ENCODE measurements around the gene SUPT5H.

The SUPT5H gene

DNA sequence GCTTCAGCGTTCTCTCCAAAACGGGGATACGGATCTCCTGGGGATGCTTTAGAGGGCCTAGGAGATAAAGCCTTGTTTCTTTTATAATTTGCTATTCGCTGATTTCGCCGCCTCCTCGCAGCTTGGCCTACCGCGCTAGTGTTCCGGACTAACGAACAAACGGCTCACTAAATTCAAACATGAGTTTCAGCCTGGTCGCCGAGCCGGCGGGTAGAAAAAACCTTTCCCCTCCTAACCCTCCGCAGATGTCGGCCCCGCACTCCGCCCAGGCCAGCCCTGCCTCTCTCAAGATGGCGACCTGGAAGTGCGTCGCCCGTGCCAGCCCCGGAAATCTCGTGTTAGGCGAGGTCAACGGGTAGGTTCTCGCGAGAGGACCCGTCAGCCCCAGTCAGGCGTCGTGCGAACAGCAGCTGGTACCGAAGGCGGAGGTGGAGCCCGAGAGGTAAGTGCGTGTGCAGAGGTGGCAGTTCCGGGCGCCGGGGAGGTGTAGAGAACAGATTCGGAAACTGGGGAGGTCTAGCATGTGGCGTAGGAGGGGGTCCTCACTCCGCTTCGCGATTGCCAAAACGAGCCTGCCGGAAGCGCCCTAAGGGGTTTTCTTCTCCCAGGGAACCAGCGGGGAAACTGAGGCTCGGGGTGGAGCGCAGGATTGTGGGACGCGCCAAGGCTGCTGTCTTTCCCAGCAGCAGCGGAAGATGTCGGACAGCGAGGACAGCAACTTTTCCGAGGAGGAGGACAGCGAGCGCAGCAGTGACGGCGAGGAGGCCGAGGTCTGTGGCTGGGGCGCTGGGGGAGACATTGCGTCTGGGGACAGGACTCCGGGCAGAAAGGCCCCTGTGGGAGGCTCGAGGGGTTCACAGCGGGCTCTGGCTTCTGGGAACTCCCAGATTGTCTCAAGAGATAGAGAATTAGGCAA, at the start of gene SUPT5H:
TSS of gene SUPT5H (plus strand) at position 387 of the 916 bp plus-strand sequence. CDS start at position 696, 309 bp downstream.
- peak; percentile 97 to 99 for DNase-seq

DNA sequence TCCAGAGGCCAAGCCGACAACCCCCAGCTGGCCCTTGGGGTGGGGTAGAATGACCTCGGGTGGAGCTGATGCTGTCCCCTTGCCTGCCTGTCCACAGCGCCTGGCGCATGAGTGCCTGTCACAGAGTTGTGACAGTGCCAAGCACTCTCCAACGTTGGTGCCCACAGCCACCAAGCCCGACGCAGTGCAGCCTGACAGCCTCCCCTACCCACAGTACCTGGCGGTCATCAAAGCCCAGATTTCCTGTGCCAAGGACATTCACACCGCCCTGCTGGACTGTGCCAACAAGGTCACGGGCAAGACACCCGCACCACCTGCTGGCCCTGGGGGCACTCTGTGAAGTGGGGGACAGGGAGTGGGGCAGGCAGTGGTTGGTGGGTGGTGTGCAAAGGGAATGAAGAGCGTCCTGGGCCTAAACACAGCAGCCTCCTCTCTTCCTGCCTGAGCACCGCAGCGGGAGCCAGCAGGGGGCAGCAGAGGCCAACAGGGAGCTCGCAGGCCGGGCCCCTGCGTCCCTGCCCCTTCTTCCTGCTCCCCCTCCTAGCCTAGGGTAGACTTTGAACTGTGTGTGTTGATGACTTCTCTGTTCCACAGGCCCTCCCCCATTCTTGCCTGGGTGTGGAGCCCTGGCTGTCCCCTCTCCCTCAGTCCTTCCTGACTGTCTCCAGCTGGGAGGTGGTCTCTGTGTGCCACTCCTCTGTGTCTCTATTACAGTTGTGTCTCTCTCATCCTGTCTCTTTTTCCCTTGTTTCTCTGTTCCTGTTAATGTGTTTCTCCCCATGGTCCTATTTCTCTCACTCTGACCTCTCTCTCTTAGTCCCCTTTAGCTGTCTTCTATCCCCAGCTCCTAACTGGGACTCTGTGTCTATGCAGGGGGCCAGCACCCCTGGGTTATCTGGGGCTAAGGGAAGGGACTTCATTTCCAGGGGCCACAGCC, 47.8 kb upstream of the SUPT5H start:
- peak; percentile 63 to 65 for DNase-seq

DNA sequence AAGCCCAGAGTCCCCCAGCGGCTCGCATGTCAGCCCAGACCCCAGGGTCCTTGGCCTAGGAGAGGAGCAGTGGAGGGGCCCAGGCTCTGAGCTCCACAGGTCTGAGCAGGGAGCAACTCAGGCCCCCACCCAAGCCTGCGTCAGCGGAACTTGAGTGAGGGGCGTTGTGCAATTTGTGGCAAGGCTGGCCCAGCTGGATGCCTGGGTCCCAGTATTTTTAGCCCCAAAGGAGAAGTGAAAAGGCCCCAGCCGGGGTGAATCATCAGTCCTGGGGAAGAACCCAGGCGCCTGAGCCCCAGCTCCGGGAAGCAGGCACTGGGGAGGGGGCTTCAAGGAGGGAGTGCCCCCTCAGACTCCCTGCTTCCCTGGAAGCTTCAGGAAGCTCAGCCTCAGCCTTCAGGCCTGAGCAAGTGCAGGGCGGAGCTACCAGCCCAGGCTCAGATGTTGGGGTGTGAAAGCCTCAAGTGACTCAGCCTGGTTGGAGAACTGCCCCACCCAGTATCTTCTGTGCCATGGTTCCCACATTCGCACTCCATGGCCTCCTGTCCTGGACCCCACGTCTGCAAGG, 47.0 kb upstream of the SUPT5H start:
- no peak for DNase-seq

DNA sequence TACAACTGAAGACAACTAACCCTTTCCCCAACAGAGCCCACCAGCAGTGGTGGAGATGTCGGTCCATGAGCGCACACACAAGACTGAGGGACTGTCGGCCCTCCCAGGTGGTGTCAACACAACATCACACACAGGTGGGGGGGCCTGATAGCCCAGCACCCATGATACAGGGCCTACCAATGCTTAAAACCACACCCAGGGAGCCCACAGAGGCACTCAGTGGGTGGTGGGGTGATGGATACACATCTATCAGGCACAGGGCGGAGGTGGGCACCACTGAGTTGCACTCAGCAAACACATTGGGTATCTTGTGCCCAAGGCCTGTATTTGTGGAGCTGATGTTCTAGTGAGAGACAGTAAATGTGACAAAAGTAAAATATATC, 45.7 kb upstream of the SUPT5H start:
- no peak for DNase-seq

DNA sequence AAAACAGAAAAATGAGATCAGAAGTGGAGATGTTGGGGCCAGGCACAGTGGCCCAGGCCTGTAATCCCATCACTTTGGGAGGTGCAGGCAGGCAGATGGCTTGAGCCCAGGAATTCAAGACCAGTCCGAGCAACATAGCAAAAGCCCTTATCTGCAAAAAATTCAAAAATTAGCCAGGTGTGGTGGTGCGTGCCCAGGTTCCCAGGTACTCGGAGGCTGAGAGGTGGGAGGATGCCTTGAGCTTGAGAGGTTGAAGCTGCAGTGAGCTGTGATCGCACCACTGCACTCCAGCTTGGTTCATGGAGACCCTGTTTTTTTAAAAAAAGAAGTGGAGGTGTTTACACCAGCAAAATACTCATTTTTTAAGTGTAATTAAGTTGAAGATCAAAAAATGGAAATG, 45.3 kb upstream of the SUPT5H start:
- no peak for DNase-seq

DNA sequence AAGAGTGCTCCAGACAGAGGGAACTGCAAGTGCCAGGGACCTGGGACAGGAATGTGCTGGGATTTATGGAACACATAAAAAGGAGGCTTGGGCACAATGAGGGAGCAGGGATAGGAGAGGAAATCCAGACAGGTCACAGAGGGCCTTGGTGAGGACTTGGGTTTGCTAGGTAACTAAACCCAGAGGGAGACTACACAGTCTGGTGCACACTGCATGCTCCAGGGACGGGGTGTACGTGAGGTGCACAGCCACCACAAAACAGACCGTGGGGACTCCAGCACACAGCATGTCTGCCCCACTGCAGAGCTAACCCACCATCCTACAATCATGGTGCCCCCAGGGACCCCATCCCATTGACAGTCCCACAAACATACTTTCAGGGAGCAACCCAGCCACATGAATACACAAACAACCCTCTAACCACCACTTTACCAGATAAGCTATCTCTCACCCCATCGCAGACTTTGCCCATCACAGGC, 44.3 kb upstream of the SUPT5H start:
- DNase-seq = no peak

DNA sequence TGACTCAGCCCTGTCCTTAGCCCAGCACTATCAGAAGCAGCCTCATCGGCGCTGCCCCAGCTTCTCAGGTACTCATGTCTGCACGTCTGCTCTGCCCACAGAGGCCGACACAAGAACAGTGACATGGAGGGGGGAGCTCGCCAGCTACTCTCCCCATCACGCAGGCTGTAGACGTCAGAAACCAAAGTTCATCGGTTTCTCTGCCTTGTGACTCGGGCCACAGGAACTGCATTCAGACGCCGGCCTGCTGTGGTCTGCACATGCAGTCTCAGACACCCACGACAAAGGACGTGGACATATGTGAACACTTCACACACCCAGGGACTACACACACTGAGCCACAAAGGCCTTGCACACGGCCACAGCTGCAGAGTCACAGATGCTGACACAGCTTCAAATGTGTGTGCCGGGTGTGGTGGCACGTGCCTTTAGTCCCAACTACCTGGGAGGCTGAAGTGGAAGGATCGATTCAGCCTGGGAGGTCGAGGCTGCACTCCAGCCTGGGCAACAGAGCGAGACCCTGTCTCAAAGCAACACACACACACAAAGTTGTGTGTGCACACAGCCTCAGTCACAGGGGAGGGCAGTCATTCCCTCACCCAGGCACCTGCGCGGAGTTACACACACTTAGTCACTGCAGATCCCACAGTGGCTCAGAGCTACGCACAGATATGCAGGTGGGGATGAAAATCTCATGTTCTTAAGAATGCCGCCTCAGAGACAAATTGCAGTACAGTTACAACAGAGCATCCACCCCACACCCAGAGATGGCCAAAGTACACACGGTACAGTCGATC, 43.6 kb upstream of the SUPT5H start:
- DNase-seq = no peak

DNA sequence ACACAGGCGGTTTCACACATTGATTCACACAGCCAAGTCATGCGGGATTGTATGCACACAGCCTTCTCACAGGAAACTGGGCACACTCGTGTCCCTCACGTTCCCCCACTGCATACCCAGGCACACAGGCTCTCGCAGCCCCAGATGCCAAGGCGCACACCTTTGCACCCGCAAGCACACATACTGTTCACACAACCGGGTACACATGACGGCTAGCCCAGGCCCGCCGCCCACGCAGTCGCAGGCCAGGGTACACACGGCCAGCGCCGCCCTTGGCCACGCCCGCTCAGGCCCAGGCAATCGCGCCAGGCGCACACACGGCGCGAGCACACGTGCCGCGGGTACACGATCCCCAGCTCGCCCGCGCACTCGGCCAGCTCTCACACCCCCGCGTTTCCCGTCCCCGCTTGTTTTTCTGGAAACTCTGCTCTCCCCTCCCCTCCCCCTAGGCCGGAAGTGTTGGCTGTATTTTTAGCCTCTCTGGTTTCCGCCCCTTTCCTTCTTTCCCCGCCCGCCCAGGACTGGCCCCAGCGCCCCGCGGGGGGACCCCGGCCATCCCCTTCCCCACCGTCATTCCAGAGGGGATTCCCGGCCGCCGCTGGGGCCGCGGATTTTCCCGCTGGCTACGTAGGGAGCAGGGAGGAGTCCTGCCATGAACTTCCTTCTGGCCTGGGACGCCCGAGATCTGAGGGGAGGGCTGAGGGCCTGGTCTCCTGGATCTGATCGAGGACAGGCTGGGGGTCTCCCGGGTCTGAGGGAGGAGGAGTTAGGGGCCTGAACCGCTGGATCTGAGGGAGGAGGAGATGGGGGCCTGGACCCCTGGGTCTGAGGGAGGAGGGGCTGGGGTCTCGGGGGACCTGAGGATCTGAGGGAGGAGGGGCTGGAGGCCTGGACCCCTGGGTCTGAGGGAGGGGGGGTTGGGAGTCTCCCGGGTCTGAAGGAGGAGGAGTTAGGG, 42.8 kb upstream of the SUPT5H start:
- peak; percentile 25 to 49 for DNase-seq

DNA sequence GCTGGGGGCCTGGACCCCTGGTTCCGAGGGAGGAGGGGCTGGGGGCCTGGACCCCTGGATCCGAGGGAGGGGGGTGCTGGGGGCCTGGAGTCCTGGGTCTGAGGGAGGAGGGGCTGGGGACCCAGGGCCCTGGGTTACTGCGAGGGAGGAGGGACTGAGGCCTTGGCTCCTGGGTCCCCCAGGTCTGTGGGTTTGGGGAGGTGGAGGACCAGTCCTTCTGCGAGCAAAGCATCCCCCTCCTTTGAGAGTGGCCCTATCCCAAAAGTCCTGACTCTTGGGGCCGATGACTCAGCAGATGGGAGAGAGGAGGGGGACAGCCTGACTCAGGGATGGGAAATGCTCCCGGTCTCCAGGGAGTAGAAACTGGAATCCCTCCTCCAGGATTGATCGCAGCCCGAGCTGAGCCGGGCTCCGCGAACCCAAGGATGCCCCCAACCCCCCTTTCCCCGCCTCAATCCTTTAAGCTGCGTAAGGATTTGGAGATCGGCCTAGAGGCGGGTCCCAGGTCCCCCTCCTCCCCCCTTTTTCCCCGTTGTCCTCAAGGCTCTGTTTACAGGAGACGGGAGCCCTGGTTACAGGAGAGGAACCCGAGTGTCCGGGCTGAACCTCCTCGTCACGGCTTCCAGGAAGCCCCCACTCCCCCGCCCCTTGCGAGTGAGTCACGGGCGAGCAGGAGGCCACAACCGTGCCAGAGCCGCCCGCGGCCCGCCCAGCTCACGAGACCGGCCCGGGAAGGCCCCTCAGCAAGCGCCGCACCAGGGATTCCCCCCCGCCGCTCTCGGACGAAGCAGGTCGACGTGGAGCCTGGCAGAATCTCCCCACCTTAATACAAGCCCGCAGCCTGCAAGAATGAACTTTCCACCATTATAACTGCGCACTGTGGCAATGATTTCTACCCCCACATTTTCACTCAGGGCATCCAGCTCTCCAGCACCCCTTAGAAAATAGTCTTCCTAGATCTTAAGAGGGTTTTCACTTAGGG, 41.8 kb upstream of the SUPT5H start:
- DNase-seq = no peak

DNA sequence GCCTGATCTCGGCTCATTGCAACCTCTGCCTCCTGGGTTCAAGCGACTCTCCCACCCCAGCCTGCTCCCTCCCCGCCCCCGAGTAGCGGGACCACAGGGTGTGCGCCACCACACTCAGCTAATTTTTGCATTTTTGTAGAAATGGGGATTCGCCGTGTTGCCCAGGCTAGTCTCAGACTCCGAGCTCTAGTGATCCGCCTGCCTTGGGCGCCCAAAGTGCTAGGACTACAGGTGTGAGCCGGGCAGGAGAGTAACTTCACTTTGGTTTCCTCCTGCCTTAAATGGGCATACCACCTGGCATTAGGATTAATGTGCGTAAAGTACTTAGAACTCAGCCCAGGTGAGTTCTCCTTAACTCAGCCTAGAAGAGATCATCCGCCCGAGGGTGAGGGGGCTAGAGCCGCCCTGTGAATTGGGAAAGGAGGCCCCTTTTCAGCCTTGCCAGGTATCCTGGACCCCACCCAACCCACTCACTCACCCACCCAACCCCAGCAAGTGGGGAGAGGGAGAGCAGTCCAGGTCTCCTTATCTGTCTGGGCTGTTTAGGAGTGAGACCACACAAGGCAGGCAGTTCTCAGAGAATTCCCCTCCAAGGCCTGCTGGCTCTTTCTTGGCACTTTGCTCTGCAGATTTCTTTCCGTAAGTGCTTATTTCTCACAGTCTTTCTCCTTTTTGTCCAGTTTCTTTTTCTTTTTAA, 40.0 kb upstream of the SUPT5H start:
- no peak for DNase-seq

DNA sequence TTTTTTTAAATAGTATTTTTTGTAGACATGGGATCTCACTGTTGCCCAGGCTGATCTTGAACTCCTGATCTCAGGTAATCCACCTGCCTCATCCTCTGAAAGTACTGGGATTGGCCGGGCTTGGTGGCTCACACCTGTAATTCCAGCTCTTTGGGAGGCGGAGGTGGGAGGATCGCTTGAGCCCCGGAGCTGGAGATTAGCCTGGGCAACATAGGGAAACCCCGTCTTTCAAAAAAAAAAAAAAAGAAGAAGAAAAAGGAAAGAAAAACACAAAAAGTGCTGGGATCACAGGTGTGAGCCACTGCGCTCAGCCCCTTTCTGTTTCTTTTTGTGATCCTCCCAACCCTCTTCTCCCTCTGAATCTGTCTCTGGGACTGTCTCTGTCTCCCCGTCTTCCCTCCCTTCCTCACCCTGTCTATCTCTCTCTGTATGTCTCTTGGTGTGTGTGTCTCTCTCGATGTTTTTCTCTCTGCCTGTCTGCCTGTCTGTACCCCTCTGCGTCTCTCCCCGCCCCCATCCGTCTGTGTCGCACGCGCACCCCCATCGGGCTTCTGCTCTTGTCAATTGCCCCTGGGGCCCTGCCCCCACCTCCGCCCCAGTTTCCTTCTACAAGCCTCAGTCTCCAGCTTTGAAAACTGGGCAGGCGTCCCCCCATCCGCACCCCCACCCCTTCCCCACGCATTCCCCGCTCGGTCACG, 39.3 kb upstream of the SUPT5H start:
- no peak for DNase-seq

DNA sequence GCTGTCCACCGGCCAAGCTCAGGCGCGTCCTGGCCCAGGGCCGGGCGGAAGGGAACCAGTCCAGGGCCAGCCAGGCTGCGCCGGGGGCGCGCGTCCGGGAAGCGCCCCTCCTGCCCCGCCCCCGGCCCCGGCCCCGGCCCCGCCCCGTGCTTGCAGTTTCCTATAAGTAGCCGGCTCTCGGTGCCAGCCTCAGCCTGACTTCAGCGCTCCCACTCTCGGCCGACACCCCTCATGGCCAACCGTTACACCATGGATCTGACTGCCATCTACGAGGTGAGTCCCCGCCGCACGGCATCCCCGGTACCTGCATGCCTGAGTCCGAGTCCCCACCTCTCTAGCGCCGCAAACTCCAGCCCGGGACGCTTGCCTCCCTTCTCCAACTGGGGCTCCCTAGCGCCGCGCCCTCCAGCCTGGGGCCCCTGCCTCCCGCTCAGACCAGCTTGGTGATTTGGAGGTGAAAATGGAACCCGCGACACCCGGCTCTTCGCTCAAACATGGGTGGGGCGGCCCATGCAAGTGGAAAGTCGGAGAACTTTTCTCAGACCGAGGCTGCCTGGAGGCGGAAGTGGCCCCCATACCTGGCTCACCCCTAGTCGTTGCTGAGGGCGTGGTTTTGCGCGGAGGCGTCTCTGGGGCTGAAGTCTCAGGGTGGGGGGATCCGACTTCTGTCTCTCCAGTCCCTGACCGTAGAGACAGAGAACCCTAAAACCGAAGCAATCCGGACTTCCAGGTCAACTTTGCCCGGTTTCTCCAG, 38.5 kb upstream of the SUPT5H start, which contains the start of gene ZFP36:
TSS of gene ZFP36 (plus strand) at position 192 of the 754 bp plus-strand sequence. CDS start at position 250, 58 bp downstream.
- peak; percentile 56 to 68 for DNase-seq

DNA sequence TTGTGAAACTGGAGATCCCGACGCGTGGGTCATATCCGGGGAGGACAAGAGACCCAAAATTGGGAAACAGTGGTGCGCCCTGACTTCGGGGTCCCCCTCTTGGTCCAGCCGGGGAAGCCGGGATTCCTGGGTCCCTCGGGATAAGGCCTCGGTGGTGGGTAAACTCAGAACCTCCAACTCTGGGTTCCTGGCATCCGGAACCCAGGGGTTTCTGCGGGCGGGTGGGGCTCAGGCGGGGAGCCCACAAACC, 38.0 kb upstream of the SUPT5H start:
- DNase-seq = no peak

DNA sequence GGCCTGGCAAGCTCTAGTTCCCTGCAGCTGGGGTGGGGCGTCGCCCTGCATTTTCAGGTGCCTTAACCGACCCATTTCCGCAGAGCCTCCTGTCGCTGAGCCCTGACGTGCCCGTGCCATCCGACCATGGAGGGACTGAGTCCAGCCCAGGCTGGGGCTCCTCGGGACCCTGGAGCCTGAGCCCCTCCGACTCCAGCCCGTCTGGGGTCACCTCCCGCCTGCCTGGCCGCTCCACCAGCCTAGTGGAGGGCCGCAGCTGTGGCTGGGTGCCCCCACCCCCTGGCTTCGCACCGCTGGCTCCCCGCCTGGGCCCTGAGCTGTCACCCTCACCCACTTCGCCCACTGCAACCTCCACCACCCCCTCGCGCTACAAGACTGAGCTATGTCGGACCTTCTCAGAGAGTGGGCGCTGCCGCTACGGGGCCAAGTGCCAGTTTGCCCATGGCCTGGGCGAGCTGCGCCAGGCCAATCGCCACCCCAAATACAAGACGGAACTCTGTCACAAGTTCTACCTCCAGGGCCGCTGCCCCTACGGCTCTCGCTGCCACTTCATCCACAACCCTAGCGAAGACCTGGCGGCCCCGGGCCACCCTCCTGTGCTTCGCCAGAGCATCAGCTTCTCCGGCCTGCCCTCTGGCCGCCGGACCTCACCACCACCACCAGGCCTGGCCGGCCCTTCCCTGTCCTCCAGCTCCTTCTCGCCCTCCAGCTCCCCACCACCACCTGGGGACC, 37.6 kb upstream of the SUPT5H start:
- DNase-seq = no peak

DNA sequence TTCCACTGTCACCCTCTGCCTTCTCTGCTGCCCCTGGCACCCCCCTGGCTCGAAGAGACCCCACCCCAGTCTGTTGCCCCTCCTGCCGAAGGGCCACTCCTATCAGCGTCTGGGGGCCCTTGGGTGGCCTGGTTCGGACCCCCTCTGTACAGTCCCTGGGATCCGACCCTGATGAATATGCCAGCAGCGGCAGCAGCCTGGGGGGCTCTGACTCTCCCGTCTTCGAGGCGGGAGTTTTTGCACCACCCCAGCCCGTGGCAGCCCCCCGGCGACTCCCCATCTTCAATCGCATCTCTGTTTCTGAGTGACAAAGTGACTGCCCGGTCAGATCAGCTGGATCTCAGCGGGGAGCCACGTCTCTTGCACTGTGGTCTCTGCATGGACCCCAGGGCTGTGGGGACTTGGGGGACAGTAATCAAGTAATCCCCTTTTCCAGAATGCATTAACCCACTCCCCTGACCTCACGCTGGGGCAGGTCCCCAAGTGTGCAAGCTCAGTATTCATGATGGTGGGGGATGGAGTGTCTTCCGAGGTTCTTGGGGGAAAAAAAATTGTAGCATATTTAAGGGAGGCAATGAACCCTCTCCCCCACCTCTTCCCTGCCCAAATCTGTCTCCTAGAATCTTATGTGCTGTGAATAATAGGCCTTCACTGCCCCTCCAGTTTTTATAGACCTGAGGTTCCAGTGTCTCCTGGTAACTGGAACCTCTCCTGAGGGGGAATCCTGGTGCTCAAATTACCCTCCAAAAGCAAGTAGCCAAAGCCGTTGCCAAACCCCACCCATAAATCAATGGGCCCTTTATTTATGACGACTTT, 36.8 kb upstream of the SUPT5H start:
- DNase-seq = no peak
